Psoas muscle (tissue), 8 donors: ENCODE data around the gene WSCD2. TPM values are rescaled to one million over a fixed set of nuclear protein-coding genes. Genes with fewer than 3 reads are reported as not detected.

Experiments
- ATAC-seq, 4 donors: fragments of 200-7000 bp; cut with Tn5 transposase; one replicate each; pipeline ENCODE4 v1.9.1; 2020; ENCODE audit warnings: moderate library complexity in 3 of 4, mild to moderate bottlenecking in 2 of 4
- DNase-seq, 2 donors: peaks; one replicate each; pipeline ENCODE4 v3.0.0-alpha.2; 2020
- H3K27ac ChIP-seq: fragments of 200-600 bp; one replicate; pipeline ENCODE4 v1.8.0; 2022
- H3K27me3 ChIP-seq, 3 donors: fragments of 200-600 bp in 1 of 3; one replicate each; pipeline versions ENCODE4 v1.6.1 to v1.8.0; 2013 to 2022; ENCODE audit warnings: low read length in 2 of 3, mild to moderate bottlenecking in 2 of 3, moderate library complexity in 1 of 3; ENCODE audit not compliant: insufficient read depth in 3 of 3
- H3K36me3 ChIP-seq, 2 donors: fragments of 200-600 bp in 1 of 2; one replicate each; pipeline versions ENCODE4 v1.6.1 to v1.8.0; 2013 to 2022; ENCODE audit warnings: low read depth in 1 of 2, mild to moderate bottlenecking in 1 of 2, moderate library complexity in 1 of 2; ENCODE audit not compliant: insufficient read depth in 1 of 2
- H3K4me1 ChIP-seq: fragments of 200-600 bp; one replicate; pipeline ENCODE4 v1.8.0; 2022
- H3K4me3 ChIP-seq: fragments of 200-600 bp; one replicate; pipeline ENCODE4 v1.8.0; 2022; ENCODE audit warnings: mild to moderate bottlenecking
- H3K9me3 ChIP-seq: fragments of 200-600 bp; one replicate; pipeline ENCODE4 v1.8.0; 2022
- CTCF ChIP-seq: fragments of 200-600 bp; IDR thresholded peaks from one replicate; pipeline ENCODE4 v1.8.0; 2022; ENCODE audit warnings: antibody characterized with exemption
- WGBS, 3 donors: extraction: QIAGEN DNeasy Blood & Tissue Kit; methylation state at CpG; one replicate each; pipeline versions ENCODE4 v1.1.6 to v1.1.7; 2013; 5-methylcytosine and 5-hydroxymethylcytosine counted together
- intact Hi-C, 2 donors: fragments of 100-400 bp; cut with DNase I; formaldehyde crosslinking; loops; one replicate each; pipeline versions ENCODE4 v1.11.0 to v1.14.2; 2022
- polyA plus RNA-seq, 3 donors: library from polyadenylated mRNA; stranded (reverse); fragments of 200-250 nt; gene quantifications; one replicate each; pipeline ENCODE4 v1.2.3, GENCODE V29; 2013
- total RNA-seq, 4 donors: library from RNA; stranded (reverse); fragmentation: NEBNext Ultra II Directional in 2 of 4; extraction: Animal tissue kit (Norgen Biotek cat#: 25700) in 2 of 4; gene quantifications; one replicate each; pipeline versions ENCODE4 v1.2.1 to v1.2.4, GENCODE V29; 2021 to 2023
- donor health status: healthy with polysubstance abuse.
- donor health status: DM: no; HTN: no; CAD: no; lungs with moderate emphysema.
- donor health status: Bipolar disorder and iron deficiency.
- donor health status: healthy.
- donor health status: DM: yes; HTN: yes; CAD: no.
- donor health status: DM: no; HTN: no; CAD: no.
- donor health status: DM: no; HTN: no; CAD: no.
- donor health status: DM: yes; HTN: yes; CAD: no.

Gene WSCD2
- total and polyA plus RNA-seq, 7 donors, result 0.01 to 0.21 TPM; not detected in 5

DNA sequence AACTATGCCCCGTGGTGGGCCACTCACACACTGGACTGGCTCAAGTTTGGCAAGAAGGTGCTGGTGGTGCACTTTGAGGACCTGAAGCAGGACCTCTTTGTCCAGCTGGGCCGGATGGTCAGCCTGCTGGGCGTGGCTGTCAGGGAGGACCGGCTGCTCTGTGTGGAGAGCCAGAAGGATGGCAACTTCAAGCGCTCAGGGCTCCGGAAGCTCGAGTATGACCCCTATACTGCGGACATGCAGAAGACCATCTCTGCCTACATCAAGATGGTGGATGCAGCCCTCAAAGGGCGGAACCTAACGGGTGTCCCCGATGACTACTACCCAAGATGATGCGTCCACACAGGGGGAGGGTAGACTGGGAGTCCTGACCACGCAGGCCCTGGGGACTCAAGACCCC, 118.9 kb downstream of the WSCD2 start:
- Histone ChIP-seq H3K36me3 (no peaks in the 10 kb centered on the region), H3K4me1 (no peaks in the 10 kb centered on the region), H3K27ac (no peak overlapping the region), H3K9me3 (no peaks in the 10 kb centered on the region), H3K27me3 (peaks cover 0 to 11% (median 0%) of the 10 kb centered on the region in 3 donors), H3K4me3 (no peak overlapping the region)
- no peak for TF ChIP-seq CTCF
- intact Hi-C loops, result no loop called here
- WGBS, 3 donors, result 82 to 89% (median 83%) methylated on average over 13 of the region's 13 CpGs
- ATAC-seq, result no peak
- no peak for DNase-seq

DNA sequence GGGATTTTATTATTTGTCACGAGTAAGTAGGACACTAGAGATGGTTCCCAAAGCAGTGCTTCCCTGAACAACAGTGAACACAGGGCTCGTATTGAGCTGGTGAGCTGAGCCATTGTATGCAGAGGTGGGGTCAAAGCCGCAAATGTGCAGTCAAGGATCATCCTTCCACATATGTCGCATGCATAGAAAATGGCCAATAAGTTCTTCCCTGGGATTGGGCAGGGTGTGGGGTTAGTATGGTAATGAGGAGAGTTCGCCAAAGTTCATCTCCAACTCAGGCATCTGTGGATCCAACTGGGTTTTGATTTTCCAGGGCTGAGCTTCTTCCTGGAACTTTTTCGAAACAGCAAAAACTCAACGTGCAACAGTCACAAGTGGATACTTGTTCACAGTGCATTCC, 123.4 kb downstream of the WSCD2 start:
- intact Hi-C loops, result no loop called here
- Histone ChIP-seq H3K27ac (no peak overlapping the region), H3K9me3 (no peaks in the 10 kb centered on the region), H3K36me3 (no peaks in the 10 kb centered on the region), H3K27me3 (peaks cover 0 to 11% (median 1%) of the 10 kb centered on the region in 3 donors), H3K4me3 (no peak overlapping the region), H3K4me1 (no peaks in the 10 kb centered on the region)
- no peak for TF ChIP-seq CTCF
- WGBS, 3 donors, result 79 to 81% (median 79%) methylated on average over 7 of the region's 7 CpGs
- no peak for DNase-seq
- ATAC-seq, result no peak

DNA sequence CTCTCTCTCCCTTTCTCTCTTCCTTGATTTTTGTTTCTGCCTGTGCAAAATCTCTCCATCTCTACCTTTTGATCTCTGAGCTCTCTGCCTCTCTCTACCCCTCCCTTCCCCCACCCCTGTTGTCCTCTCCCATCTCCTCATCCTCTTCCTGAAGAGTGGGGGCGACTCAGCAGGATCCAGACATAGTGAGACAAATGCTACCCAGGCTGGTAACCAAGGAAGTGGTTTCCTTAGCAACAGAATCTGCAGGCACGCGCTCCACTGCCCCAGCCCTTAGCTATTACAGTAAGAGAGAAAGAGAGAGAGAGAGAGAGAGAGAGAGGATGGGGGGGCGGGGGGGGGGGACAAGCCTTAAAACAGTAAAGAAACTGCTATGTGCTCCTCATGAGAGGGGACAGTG, 124.5 kb downstream of the WSCD2 start:
- WGBS, 3 donors, result 0 to 6% (median 3%) methylated on average over 3 to 4 of the region's 4 CpGs
- H3K4me1 ChIP-seq, result no peaks in the 10 kb centered on the region
- H3K9me3 ChIP-seq, result no peaks in the 10 kb centered on the region
- no peak for TF ChIP-seq CTCF
- H3K4me3 ChIP-seq, result no peak overlapping the region
- H3K27ac ChIP-seq, result no peak overlapping the region
- ATAC-seq (no peak), DNase-seq (no peak)
- intact Hi-C loops, result no loop called here
- peaks cover 0 to 11% (median 1%) of the 10 kb centered on the region in 3 donors for H3K27me3 ChIP-seq
- H3K36me3 ChIP-seq, result no peaks in the 10 kb centered on the region

DNA sequence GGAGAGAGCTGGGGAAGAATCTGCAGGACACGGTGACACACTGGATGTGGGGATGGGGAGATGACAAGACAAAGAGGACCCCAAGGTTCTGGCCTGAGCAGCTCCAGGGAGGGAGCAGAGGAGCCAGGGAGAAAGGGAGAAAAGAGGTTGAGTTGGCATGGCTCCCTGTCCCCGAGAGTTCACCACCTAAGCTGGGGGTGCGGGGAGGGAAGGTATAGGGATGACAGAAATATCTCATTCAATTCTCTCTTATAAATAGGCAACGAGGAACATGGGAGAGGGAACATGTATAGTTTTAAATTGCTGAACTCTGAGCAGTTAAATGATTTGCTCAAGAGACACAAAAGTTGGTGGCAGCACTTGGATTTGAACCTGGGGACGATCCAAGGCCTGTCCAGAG, 124.9 kb downstream of the WSCD2 start:
- H3K27me3 ChIP-seq, result peaks cover 0 to 8% (median 1%) of the 10 kb centered on the region in 3 donors
- DNase-seq (no peak), ATAC-seq (no peak)
- no peaks in the 10 kb centered on the region for H3K4me1 ChIP-seq
- WGBS, 3 donors, result 49 to 50% (median 50%) methylated on average over 5 of the region's 5 CpGs
- intact Hi-C loops, result no loop called here
- no peaks in the 10 kb centered on the region for H3K9me3 ChIP-seq
- no peak overlapping the region for H3K27ac ChIP-seq
- H3K4me3 ChIP-seq, result no peak overlapping the region
- no peaks in the 10 kb centered on the region for H3K36me3 ChIP-seq
- TF ChIP-seq CTCF, result no peak

- intact Hi-C loops, result no loop called here
- H3K27me3 ChIP-seq, result peaks cover 0 to 1% (median 1%) of the 10 kb centered on the region in 3 donors
- 31 to 41% (median 37%) methylated on average over 13 of the region's 13 CpGs for WGBS, 3 donors
- TF ChIP-seq CTCF, result no peak
- no peak for ATAC-seq
- no peaks in the 10 kb centered on the region for H3K36me3 ChIP-seq
- H3K27ac ChIP-seq, result no peak overlapping the region
- no peak overlapping the region for H3K4me3 ChIP-seq
- no peak for DNase-seq
- H3K9me3 ChIP-seq, result peaks cover under 1% of the 10 kb centered on the region
- H3K4me1 ChIP-seq, result no peaks in the 10 kb centered on the region
Measured at GRCh38 chr12:108254517-108255251, 125.6 kb downstream of the WSCD2 start.
